MCF 10A (cell line): ENCODE measurements around the gene RAD51B. TPM values are rescaled to one million over a fixed set of nuclear protein-coding genes. Genes with fewer than 3 reads are reported as not detected.

Experiments used
- BruUV-seq: library from RNA; stranded (reverse); fragments of 400-500 nt; replicated peaks from 2 replicates; lab custom pipeline; 2021; lab: Mats Ljungman, UMichigan
- CTCF ChIA-PET: fragments of 300-600 bp; sonication (Branson Sonifier 250); formaldehyde crosslinking; extraction: SDS; loops from one replicate; lab custom pipeline; 2021; ENCODE audit warnings: antibody characterized with exemption, inconsistent platforms; lab: Yijun Ruan, JAX
- POLR2A ChIA-PET: fragments of 300-600, 350-650 bp; sonication (Branson Sonifier 250); formaldehyde crosslinking; extraction: SDS; loops from one replicate; lab custom pipeline; 2020; ENCODE audit warnings: antibody characterized with exemption, inconsistent platforms; lab: Yijun Ruan, JAX
- DNase-seq: peaks from one replicate; pipeline ENCODE4 v3.0.0-alpha.2; 2018; ENCODE audit not compliant: unreplicated experiment
- H3K27ac Mint-ChIP-seq: one replicate; pipeline ENCODE4 v1.8.0; 2022; ENCODE audit warnings: mild to moderate bottlenecking, low read depth, mixed read lengths; ENCODE audit not compliant: unreplicated experiment
- H3K27me3 Mint-ChIP-seq: one replicate; pipeline ENCODE4 v1.8.0; 2022; ENCODE audit warnings: mixed read lengths; ENCODE audit not compliant: insufficient read depth, unreplicated experiment
- H3K36me3 Mint-ChIP-seq: one replicate; pipeline ENCODE4 v1.8.0; 2022; ENCODE audit warnings: mild to moderate bottlenecking, moderate library complexity, mixed read lengths; ENCODE audit not compliant: insufficient read depth, unreplicated experiment
- H3K4me1 Mint-ChIP-seq: one replicate; pipeline ENCODE4 v1.8.0; 2022; ENCODE audit warnings: mixed read lengths; ENCODE audit not compliant: insufficient read depth, unreplicated experiment
- H3K4me3 Mint-ChIP-seq: one replicate; pipeline ENCODE4 v1.8.0; 2022; ENCODE audit warnings: mild to moderate bottlenecking, moderate library complexity, mixed read lengths; ENCODE audit not compliant: unreplicated experiment
- H3K9me3 Mint-ChIP-seq: one replicate; pipeline ENCODE4 v1.8.0; 2022; ENCODE audit warnings: mixed read lengths; ENCODE audit not compliant: unreplicated experiment
- CTCF ChIP-seq: fragments of 200-600 bp; IDR thresholded peaks from one replicate; pipeline ENCODE4 v1.8.0; 2022; ENCODE audit warnings: antibody characterized with exemption, mild to moderate bottlenecking; ENCODE audit not compliant: unreplicated experiment
- intact Hi-C: fragments of 100-400 bp; cut with micrococcal nuclease; formaldehyde crosslinking; loops from 2 replicates; pipeline ENCODE4 v1.14.1; 2022
- total RNA-seq: library from RNA; stranded (reverse); gene quantifications from 2 replicates; pipeline ENCODE4 v1.2.3, GENCODE V29; 2022

RAD51B gene
- total RNA-seq, 1 experiment from 2014 or later: 14.6 TPM

- CTCF ChIA-PET: interaction anchor here (0.7 kb wide), 1 partner anchor 580 kb away, joined by 3 read pairs; no protein-coding TSS in a partner anchor
Observed at GRCh38 chr14:68508581-68508980, 689.0 kb downstream of the RAD51B start.

GRCh38 chr14:68509188-68509983 is 689.8 kb downstream of the RAD51B start:
- H3K4me3 Mint-ChIP-seq: no peak overlapping the region
- ChIA-PET POLR2A (interaction anchor here (0.6 to 2.0 kb wide), 4 partner anchors 10 to 593 kb away, joined by 3 to 6 read pairs (median 4); partner anchors contain the start of gene ZFP36L1), CTCF (interaction anchor here (0.5 to 3.0 kb wide), 4 partner anchors 10 to 580 kb away, joined by 3 to 9 read pairs (median 4); no protein-coding TSS in a partner anchor)
- TF ChIP-seq CTCF: no peak
- no TSS peak for BruUV-seq
- DNase-seq: no peak
- no peaks in the 10 kb centered on the region for H3K9me3 Mint-ChIP-seq
- H3K4me1 Mint-ChIP-seq: peaks cover 35% of the 10 kb centered on the region
- no peaks in the 10 kb centered on the region for H3K27me3 Mint-ChIP-seq
- peak overlapping the region; percentile 61 for H3K27ac Mint-ChIP-seq
- intact Hi-C loops: no loop called here
- H3K36me3 Mint-ChIP-seq: no peaks in the 10 kb centered on the region

More at GRCh38 chr14:68508581-68508980, 689.0 kb downstream of the RAD51B start:
- Mint-ChIP-seq H3K27me3 (no peaks in the 10 kb centered on the region), H3K36me3 (no peaks in the 10 kb centered on the region), H3K9me3 (no peaks in the 10 kb centered on the region), H3K4me3 (no peak overlapping the region), H3K27ac (peak overlapping the region; percentile 61), H3K4me1 (peaks cover 35% of the 10 kb centered on the region)
- no peak for DNase-seq
- POLR2A ChIA-PET: interaction anchor here (2.0 kb wide), 1 partner anchor 11 kb away, joined by 6 read pairs; no protein-coding TSS in a partner anchor
- BruUV-seq: no TSS peak
- intact Hi-C loops: no loop called here
- no peak for TF ChIP-seq CTCF

GRCh38 chr14:68510201-68511128 is 690.9 kb downstream of the RAD51B start:
- H3K36me3 Mint-ChIP-seq: no peaks in the 10 kb centered on the region
- H3K4me1 Mint-ChIP-seq: peaks cover 35% of the 10 kb centered on the region
- H3K9me3 Mint-ChIP-seq: no peaks in the 10 kb centered on the region
- intact Hi-C loops: no loop called here
- H3K27me3 Mint-ChIP-seq: no peaks in the 10 kb centered on the region
- H3K27ac Mint-ChIP-seq: peak overlapping the region; percentile 61
- no TSS peak for BruUV-seq
- ChIA-PET POLR2A (interaction anchor here (0.6 to 1.6 kb wide), 5 partner anchors 9 to 592 kb away, joined by 3 to 6 read pairs (median 3); partner anchors contain the start of gene ZFP36L1), CTCF (interaction anchor here (3.0 kb wide), 1 partner anchor 9 kb away, joined by 9 read pairs; no protein-coding TSS in a partner anchor)
- DNase-seq: no peak
- no peak for TF ChIP-seq CTCF
- no peak overlapping the region for H3K4me3 Mint-ChIP-seq
